KMS-11 (cell line): ENCODE data around the gene ANKRD52.

Source experiments
- H2AFZ ChIP-seq: fragments of 200-600 bp; sonication (generic); 2 replicates; pipeline ENCODE4 v1.6.1; 2016; ENCODE audit warnings: antibody characterized with exemption, mixed run types, low read depth
- H3K27ac ChIP-seq: fragments of 200-600 bp; sonication (generic); 2 replicates; pipeline ENCODE4 v1.6.1; 2016; ENCODE audit warnings: mild to moderate bottlenecking, mixed run types
- H3K27me3 ChIP-seq: fragments of 200-600 bp; sonication (generic); 2 replicates; pipeline ENCODE4 v1.6.1; 2017; ENCODE audit warnings: mild to moderate bottlenecking, low read depth, mixed run types, moderate library complexity; ENCODE audit not compliant: insufficient read depth
- H3K36me3 ChIP-seq: fragments of 200-600 bp; sonication (generic); 2 replicates; pipeline ENCODE4 v1.6.1; 2017; ENCODE audit warnings: mild to moderate bottlenecking, mixed run types; ENCODE audit not compliant: insufficient read depth
- H3K4me1 ChIP-seq: fragments of 200-600 bp; sonication (generic); 2 replicates; pipeline ENCODE4 v1.6.1; 2016; ENCODE audit warnings: mild to moderate bottlenecking, low read depth, mixed run types; ENCODE audit not compliant: poor library complexity, severe bottlenecking
- H3K4me2 ChIP-seq: fragments of 200-600 bp; sonication (generic); 2 replicates; pipeline ENCODE4 v1.7.0; 2016; ENCODE audit warnings: mild to moderate bottlenecking, mixed run types
- H3K4me3 ChIP-seq: fragments of 200-600 bp; sonication (generic); IDR thresholded peaks from 2 replicates; pipeline ENCODE4 v1.6.1; 2017; ENCODE audit warnings: low read depth, low read length, mixed read lengths; ENCODE audit not compliant: insufficient read depth
- H3K79me2 ChIP-seq: fragments of 200-600 bp; sonication (generic); 2 replicates; pipeline ENCODE4 v1.6.1; 2016; ENCODE audit warnings: low read depth, mixed run types; ENCODE audit not compliant: insufficient read depth
- H3K9ac ChIP-seq: fragments of 200-600 bp; sonication (generic); 2 replicates; pipeline ENCODE4 v1.6.1; 2016; ENCODE audit warnings: mild to moderate bottlenecking, mixed run types
- H4K20me1 ChIP-seq: fragments of 200-600 bp; sonication (generic); 2 replicates; pipeline ENCODE4 v1.6.1; 2016; ENCODE audit warnings: mild to moderate bottlenecking, mixed run types; ENCODE audit not compliant: insufficient read depth
- CTCF ChIP-seq: fragments of 200-600 bp; sonication (generic); conservative IDR thresholded peaks from 2 replicates; pipeline ENCODE4 v1.6.1; 2017; ENCODE audit warnings: low read depth, mild to moderate bottlenecking, antibody characterized with exemption, low read length, moderate library complexity, mixed read lengths

Gene ANKRD52

GRCh38 chr12:56243731-56244181 is 14.4 kb downstream of the ANKRD52 start:
- Histone ChIP-seq H3K36me3 (peaks cover 9% of the 10 kb centered on the region), H3K4me3 (no peak overlapping the region), H3K27ac (peak overlapping the region; percentile 1; the same call in 1 of the 2 replicates), H3K79me2 (no peaks in the 10 kb centered on the region), H3K9ac (no peak overlapping the region), H3K4me1 (peaks cover 27% of the 10 kb centered on the region), H3K4me2 (no peak overlapping the region), H4K20me1 (no peaks in the 10 kb centered on the region), H2AFZ (no peak overlapping the region), H3K27me3 (no peaks in the 10 kb centered on the region)
- no peak for TF ChIP-seq CTCF

GRCh38 chr12:56242986-56243385 is 15.2 kb downstream of the ANKRD52 start:
- Histone ChIP-seq H3K4me2 (peak overlapping the region; percentile 38; the same call in 1 of the 2 replicates), H3K27ac (no peak overlapping the region), H3K4me1 (peaks cover 27% of the 10 kb centered on the region), H4K20me1 (no peaks in the 10 kb centered on the region), H3K9ac (no peak overlapping the region), H3K79me2 (no peaks in the 10 kb centered on the region), H3K27me3 (no peaks in the 10 kb centered on the region), H3K4me3 (no peak overlapping the region), H3K36me3 (peaks cover 9% of the 10 kb centered on the region), H2AFZ (no peak overlapping the region)
- no peak for TF ChIP-seq CTCF

GRCh38 chr12:56241424-56242303 is 16.5 kb downstream of the ANKRD52 start:
- Histone ChIP-seq H2AFZ (no peak overlapping the region), H3K36me3 (peaks cover 9% of the 10 kb centered on the region), H3K79me2 (no peaks in the 10 kb centered on the region), H3K27me3 (no peaks in the 10 kb centered on the region), H3K4me2 (peak overlapping the region; percentile 38; the same call in 1 of the 2 replicates), H3K4me1 (peaks cover 27% of the 10 kb centered on the region), H3K4me3 (no peak overlapping the region), H3K9ac (no peak overlapping the region), H4K20me1 (no peaks in the 10 kb centered on the region), H3K27ac (no peak overlapping the region; the same call in 1 of the 2 replicates)
- no peak for TF ChIP-seq CTCF

GRCh38 chr12:56237552-56237951 is 20.6 kb downstream of the ANKRD52 start:
- no peaks in the 10 kb centered on the region for H3K79me2 ChIP-seq

More at GRCh38 chr12:56237552-56237951, 20.6 kb downstream of the ANKRD52 start:
- Histone ChIP-seq H3K27ac (no peak overlapping the region), H2AFZ (no peak overlapping the region), H3K27me3 (no peaks in the 10 kb centered on the region), H3K4me1 (peaks cover 6% of the 10 kb centered on the region), H3K9ac (no peak overlapping the region), H3K4me3 (no peak overlapping the region), H3K36me3 (no peaks in the 10 kb centered on the region), H4K20me1 (no peaks in the 10 kb centered on the region), H3K4me2 (no peak overlapping the region)
- no peak for TF ChIP-seq CTCF
